Epithelial cell of esophagus (primary cell): ENCODE results near the gene INSRR.

Source experiments
- DNase-seq: peaks from one replicate; pipeline ENCODE4 v3.0.0; 2010; ENCODE audit warnings: low read depth
- H3K4me3 ChIP-seq: 2 replicates; pipeline ENCODE4 v1.5.1; 2011; ENCODE audit warnings: mild to moderate bottlenecking, low read length, control low read depth
- TF ChIP-seq, protein P1 (sequence below): IDR thresholded peaks from 2 replicates; pipeline ENCODE4 v1.5.1; 2011; ENCODE audit warnings: low read depth, mild to moderate bottlenecking, low read length, control low read depth, inconsistent platforms; ENCODE audit not compliant: insufficient read depth; ENCODE audit errors: missing control alignments

INSRR gene

DNA sequence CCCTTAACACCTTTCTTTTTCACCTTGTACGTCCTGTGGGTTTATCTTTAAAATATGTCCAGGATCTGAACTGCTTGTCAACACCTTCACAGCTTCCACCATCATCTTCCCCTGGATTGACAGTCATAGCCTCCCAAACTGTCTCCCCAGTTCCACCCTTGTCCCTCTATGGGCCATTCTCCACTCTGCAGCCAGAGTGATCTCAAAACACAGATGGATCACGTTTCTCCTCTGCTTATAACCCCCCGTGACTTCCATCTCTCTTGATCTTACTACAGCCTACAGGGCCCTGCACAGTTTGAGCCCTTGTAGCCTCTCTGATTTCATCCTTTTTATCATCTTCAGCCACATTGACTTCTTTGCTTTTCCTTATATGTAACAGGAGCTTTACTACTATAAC lies 4.3 kb downstream of the INSRR start:
- TF ChIP-seq, protein P1, sequence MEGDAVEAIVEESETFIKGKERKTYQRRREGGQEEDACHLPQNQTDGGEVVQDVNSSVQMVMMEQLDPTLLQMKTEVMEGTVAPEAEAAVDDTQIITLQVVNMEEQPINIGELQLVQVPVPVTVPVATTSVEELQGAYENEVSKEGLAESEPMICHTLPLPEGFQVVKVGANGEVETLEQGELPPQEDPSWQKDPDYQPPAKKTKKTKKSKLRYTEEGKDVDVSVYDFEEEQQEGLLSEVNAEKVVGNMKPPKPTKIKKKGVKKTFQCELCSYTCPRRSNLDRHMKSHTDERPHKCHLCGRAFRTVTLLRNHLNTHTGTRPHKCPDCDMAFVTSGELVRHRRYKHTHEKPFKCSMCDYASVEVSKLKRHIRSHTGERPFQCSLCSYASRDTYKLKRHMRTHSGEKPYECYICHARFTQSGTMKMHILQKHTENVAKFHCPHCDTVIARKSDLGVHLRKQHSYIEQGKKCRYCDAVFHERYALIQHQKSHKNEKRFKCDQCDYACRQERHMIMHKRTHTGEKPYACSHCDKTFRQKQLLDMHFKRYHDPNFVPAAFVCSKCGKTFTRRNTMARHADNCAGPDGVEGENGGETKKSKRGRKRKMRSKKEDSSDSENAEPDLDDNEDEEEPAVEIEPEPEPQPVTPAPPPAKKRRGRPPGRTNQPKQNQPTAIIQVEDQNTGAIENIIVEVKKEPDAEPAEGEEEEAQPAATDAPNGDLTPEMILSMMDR: no peak
- no peak for DNase-seq
- no peak overlapping the region for H3K4me3 ChIP-seq

DNA sequence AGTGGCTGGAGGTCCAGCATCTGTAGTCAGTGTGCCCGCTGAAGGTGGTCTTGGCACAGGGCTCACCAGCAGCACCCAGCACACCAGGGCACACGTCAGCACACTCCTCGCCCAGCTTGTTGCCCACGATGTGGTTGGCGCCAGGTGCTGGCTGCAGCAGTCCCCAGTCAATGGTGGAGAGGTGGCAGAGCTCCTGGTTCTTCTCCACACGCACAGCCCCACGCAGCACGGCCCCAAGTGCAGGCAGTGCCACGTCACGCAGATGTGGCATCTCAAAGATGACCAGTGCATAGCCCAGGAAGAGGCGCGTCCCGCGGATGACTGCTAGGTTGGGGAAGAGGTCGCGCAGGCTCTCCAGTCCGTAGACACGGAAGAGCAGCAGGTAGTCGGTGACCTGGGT lies 5.2 kb downstream of the INSRR start:
- no peak for DNase-seq
- TF ChIP-seq, protein P1: no peak
- H3K4me3 ChIP-seq: no peak overlapping the region

DNA sequence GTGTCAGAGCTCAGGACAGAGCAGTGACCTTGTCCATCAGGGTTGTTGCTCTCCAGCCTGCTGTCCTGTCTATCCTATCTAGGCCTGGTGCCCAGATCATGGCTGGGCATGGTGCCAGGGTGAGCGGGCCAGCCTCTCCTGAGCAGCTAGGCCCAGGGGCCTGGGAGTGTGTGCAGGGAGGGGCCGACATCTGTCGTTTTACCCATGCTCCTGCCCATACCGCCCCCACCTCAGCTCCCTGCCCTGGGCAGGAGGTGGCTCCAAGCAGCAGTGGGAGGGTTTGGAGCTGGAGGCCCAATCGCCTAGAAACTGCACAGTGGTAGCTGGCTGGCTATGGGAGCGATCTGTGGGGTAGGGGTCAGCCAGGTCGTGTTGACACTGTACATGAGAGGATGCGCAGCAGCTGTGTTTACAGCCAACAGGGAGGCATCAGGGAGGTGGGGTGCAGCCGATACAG lies 6.5 kb downstream of the INSRR start:
- TF ChIP-seq, protein P1: no peak

DNA sequence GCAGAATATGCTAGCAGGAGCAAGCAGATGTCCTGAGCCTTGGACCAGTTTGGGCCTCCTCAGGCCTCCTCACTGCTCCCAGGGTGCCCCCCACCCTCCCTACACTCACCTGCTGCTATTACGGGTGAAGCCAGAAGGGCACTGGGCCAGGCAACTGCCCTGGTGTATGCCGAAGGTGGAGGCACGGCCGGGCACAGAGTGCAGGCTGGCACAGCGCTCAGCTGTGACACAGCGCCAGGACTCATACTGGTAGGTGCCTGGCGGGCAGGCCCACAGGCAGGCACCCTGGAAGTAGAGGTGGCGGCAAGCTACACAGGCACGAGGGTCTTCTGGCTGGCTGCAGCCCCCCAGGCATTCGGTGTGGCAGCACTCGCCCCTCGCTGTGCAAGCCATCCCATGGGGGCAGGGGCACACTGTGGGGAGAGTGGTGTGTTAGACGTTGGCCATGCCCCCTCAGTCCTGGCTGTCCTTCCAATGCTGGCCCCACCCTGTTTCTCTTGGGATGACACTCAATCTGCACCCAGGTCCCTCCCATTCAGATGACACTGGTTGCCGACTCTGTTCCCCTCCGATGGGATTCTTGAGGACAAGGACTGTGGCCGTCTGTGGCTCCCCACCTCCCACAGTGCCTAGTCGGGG lies 7.0 kb downstream of the INSRR start:
- TF ChIP-seq, protein P1: no peak
- DNase-seq: no peak
- H3K4me3 ChIP-seq: no peak overlapping the region

More for the DNA sequence above, 6.5 kb downstream of the INSRR start:
- no peak overlapping the region for H3K4me3 ChIP-seq
- no peak for DNase-seq

DNA sequence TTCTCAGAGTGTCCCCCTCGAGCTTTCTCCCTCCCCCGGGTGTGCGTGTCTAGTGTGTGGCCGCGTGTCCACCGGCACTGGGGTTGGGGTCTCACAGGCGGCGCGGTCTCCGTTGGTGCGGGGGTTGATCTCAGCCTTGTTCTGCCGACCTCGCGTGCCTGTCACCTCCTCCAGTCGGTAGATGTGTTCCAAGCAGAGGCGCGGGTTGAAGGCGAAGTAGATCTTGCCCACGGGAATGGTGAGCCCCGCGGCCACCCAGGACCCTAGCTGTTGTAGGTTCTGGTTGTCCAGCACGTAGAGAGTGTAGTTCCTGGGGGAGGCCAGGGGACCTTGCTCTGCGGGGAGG lies 9.8 kb downstream of the INSRR start:
- no peak for DNase-seq
- no peak overlapping the region for H3K4me3 ChIP-seq
- TF ChIP-seq, protein P1: no peak

DNA sequence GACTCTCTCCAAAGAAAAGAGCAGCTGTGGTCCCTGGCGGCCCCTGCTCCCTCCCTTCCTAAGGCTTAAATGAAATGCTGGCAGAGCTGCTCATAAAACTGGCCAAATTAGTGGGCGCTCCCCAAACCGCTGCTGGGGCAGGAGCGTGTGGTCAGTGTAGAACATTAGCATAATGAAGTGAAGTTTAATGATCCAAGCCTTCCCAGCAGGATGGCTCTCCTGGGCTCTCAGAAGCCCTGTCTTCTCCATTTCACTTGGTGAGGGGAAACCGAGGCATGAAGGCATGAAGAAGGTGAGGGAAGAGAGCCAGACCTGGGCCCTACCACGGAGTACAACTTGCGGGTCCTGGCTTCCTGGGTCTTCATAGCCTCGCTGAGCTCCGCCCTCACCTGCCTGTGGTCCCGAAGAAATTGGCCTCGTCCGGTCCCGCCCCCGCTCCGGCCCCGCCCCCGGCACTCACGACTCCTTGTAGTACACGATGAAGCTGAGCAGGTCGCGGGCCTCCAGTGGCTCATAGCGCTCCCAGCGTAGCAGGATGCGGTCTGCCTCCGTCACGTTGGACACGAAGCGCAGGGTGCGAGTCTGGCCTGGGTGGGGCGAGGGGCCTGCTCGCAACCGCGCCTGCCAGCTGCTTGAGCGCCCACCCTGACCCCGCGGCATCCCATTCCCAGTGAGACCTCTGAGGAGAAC lies 10.3 kb downstream of the INSRR start:
- no peak overlapping the region for H3K4me3 ChIP-seq
- TF ChIP-seq, protein P1: no peak
- peak; percentile 67 for DNase-seq
